ENCODE results near the gene POLR3C.

- no peak for TF ChIP-seq CTCF (IDR thresholded peaks at IDR 0.05; ENCODE audit: insufficient read depth, low read length, poor library complexity, severe bottlenecking)
- TF ChIP-seq EZH2phosphoT487 (conservative IDR thresholded peaks at IDR 0.05; ENCODE audit: low read length) = no peak
Observed at GRCh38 chr1:145786271-145786670, 37.7 kb upstream of the POLR3C start.
